GM19328 (cell line): ENCODE measurements around the gene SLC25A51.

ENCODE experiments used
- ATAC-seq: cut with Tn5 transposase; IDR thresholded peaks from one replicate; pipeline ENCODE4 v1.9.1; 2021; ENCODE audit warnings: mild to moderate bottlenecking, moderate library complexity; ENCODE audit not compliant: unreplicated experiment

Gene SLC25A51

DNA sequence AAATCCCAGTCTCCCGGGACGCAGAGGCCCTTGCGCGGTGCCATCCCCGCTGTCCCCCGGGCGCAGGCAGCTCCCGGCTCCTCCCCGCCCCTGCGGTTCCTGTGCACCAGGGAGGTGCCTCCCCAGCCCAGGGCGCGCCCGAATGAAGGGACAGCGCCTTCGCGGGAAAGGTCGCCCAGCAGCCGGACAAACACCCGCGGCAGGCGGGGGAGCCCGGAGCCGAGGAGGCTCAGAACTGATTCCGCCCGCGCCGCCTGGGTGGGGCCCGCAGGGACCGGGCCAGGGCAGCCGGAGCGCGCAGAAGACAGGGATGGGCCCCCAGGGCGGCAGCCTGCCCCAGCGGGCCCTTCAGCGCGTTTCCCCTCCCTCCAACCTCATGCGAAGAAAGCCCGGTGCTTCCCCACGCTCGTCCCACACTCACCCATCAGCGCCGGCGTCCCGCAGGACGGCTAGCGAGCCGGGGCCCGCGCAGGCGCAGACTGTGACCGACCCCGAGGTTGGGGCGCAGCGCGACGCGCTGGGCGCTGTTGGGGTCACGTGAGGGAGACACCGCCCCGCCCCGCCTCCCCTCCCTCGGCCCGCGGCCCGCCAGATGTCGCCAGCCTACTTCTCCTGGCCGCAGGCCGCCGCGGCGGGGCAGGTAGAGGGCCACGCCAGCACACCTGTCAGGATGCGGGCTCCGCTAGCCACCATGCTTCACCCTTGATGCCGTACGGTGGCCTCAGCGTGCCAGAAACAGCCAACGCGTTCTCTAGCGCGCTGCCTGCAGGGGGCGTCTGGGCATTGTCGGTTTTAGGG, at the start of gene SLC25A51:
SLC25A51 (minus strand) TSS at position 481 of the 798 bp plus-strand sequence. CDS start 15,577 bp downstream, outside the sequence.
- ATAC-seq: peak; percentile 81

DNA sequence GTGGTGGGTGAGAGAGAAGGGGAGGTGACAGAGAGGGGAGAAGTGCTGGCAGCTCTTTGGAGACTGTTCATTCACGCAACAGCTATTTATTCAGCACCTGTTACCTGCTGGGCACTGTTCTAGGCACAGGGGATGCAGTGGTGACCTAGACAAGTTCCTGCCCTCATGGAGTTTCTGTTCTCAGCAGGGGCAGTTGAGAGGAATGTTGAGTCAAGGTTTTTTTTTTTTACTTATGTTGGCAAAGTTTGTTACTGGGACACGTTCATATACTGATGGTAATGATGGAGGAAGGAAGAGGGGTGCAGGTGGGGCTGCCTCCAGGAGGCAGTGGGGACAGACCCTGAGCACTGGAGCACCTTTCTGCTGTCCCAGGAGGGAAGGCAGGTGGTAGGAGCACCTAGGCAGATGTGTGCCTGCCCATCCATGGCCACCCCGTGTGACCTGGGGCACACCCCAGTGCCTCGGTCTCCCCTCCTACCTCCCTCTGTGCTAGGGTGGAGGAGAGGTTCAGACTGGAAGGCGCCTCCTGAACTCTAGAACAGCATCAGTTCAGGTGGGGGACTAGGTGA, 49.4 kb upstream of the SLC25A51 start:
- ATAC-seq: no peak

DNA sequence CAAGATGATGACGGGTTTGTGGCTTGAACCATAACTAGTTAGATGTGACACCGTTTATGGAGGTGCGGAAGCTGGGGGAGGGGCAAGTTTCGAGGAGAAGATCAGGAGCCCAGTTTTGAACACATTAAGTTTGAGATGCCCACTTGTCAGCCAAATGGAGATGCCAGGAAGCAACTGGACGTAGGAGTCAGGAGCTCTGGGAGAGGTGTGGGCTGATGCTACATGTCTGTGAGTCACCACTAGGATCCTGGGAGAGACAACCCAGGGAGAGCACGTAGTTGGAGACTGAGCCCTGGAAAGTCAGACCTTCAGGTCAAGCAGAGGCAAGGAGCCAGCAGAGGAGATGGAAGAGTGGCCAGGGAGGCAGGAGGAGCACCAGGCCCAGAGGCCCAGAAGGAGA, 48.8 kb upstream of the SLC25A51 start:
- ATAC-seq: no peak

- no peak for ATAC-seq
Observed at GRCh38 chr9:37951671-37952449, 47.9 kb upstream of the SLC25A51 start.

GRCh38 chr9:37950561-37950960, 46.6 kb upstream of the SLC25A51 start:
- ATAC-seq: no peak

- ATAC-seq: no peak
Observed at GRCh38 chr9:37949576-37949975, 45.6 kb upstream of the SLC25A51 start.

DNA sequence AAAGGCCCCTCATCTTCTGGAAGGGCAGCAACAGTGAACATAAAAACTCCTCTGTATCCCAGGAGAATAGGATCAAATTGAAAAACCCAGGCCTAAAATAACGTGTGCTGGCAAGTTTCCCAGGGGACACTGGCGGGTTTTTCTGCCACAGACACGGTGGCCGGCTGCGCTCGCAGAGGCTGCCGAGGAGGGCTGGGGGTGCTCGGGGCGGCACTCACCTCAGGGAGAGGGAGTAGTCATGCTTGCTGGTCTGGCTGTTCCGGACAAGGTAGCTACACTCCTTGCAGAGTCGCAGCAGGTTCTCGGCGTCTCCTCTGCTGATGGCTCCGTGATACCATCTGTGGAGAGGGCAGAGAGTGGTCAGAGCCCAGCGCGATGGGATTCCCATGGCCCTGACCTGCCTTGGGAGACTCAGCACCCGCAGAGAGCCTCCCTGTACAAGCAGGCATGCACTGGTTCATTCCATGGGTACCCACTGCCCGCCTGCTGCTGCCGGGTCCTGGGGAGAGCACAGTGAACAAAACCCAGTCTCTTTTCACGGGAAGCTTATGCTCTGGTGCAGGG, 44.6 kb upstream of the SLC25A51 start:
- ATAC-seq: no peak

GRCh38 chr9:37947977-37948376, 44.0 kb upstream of the SLC25A51 start:
- no peak for ATAC-seq

DNA sequence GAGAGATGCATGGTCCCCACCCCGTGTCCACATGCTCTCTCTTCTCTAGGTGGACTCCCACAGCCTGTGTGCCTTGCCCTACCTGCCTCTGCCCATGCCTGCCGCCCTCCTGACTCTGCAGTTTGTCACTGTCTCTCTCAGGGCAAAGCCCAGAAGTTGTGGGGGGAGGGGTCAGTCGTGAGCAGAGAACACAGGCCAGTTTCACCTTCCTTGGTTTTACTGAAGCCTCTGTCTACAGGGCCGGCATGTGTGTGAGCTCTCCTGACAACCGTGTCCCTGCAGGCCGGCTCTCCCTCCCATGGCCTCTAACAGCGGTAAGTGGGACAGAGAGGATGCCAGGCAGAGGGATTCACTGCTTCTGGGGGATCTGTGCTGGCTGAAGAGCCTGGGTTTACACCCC, 43.5 kb upstream of the SLC25A51 start:
- ATAC-seq: no peak

GRCh38 chr9:37946971-37947370, 43.0 kb upstream of the SLC25A51 start:
- no peak for ATAC-seq

DNA sequence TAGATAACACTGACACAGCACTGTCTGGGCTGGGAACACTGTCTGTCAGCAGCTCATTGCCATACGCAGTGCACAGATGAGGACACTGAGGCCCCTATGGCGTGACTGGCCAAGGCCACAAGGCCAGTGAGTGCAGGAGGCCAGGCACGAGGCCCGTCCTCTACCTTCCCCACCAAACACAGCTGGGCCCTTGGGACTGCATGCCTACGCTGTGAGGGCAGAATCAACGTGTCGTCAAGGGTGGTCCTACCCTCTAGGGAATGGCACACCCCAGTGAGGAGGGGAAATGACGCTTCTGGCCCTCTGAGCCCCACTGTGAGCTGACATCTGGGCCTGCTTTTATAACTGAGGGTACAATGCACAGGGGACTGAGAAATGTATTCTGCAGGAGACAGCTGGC, 42.1 kb upstream of the SLC25A51 start:
- ATAC-seq: no peak

GRCh38 chr9:37944671-37945481, 40.9 kb upstream of the SLC25A51 start:
- ATAC-seq: no peak

GRCh38 chr9:37944266-37944650, 40.3 kb upstream of the SLC25A51 start:
- no peak for ATAC-seq

DNA sequence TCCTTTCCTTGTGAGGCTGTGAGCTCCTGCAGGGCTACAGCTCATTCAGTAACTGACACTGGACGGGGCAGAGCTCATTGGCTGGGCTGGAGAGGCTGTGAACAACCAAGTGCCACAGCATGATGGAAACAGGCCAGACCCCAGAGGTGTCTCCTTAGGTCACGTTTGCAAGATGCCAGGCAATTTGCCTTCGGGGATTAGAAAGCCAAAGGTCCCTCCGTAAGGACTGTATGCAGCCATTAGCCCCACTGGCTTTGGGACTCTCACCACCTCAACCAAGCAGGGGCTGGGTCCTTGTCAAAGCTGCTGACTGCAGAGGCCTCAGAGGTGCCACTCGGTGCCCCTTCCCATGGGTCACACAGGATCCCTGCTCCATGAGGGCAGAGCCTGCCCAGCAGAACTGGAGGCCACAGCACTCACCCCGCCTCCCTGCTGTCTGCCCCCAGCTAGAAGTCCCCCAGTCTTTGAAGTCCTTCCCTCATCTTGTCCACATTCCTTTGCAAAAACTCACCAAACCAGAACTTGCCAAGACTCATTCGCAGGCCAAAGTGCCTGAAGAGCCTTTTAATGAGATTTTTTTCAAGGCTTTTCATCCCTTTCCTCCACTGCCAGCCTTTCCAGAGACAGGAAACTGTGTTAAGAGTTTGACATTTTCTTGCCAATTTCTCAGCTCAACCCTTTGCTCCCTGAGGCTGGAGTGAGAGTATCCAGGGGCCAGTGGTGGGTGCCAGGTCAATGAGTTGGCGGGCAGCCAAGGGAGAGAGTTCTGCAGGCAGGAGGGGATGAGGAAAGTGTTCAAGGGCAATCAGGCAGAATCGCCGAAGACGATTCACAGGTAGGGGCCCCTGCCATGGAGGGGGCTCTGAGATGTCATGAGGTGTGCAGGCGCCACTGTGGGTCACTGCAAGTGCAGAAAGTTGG, 39.7 kb upstream of the SLC25A51 start:
- ATAC-seq: no peak

GRCh38 chr9:37942621-37943344, 38.9 kb upstream of the SLC25A51 start:
- no peak for ATAC-seq

- no peak for ATAC-seq
Observed at GRCh38 chr9:37941253-37941652, 37.3 kb upstream of the SLC25A51 start.

GRCh38 chr9:37939575-37940095, 35.7 kb upstream of the SLC25A51 start:
- ATAC-seq: no peak

DNA sequence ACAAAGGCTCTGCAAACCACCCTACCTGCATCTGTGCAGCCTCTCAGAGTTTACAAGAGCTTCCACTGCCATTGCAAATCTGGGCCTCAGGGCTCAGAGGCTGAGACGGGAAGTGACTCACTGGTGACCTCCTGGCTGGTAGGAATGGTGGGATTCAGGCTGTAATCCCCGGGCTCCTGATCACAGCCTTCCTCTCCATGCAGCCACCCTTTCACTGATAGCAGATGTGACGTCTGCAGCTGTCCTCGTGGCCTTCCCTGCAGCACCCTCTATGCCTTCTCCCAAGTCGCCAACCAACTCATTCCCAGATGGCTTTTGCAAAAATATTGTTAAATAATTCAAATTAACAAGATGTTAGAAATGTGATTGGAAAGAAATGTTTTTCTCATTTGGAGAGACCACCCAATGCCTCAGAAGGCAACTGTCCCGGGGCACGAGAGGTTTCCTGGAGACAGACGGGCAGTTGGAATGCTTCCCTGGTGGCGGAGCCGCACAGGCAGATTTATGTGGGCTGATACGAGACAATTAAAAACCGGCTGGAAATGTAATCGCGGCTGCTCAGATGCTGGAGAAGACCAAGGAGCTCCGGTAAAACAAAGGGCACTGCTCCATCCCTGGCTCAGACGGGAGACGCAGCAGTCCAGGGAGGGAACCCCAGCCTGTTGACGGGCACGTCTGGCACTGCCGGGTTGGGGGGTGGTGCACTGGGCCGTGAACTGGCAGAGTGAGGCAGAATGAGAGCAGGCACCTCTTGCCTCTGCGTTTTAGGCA, 34.4 kb upstream of the SLC25A51 start:
- no peak for ATAC-seq
